ENCODE measurements around the gene DDX17. TPM values are rescaled to one million over a fixed set of nuclear protein-coding genes. Genes with fewer than 3 reads are reported as not detected.

The DDX17 gene
- total RNA-seq, 1 donor from 2014 or later: 530 TPM

DNA sequence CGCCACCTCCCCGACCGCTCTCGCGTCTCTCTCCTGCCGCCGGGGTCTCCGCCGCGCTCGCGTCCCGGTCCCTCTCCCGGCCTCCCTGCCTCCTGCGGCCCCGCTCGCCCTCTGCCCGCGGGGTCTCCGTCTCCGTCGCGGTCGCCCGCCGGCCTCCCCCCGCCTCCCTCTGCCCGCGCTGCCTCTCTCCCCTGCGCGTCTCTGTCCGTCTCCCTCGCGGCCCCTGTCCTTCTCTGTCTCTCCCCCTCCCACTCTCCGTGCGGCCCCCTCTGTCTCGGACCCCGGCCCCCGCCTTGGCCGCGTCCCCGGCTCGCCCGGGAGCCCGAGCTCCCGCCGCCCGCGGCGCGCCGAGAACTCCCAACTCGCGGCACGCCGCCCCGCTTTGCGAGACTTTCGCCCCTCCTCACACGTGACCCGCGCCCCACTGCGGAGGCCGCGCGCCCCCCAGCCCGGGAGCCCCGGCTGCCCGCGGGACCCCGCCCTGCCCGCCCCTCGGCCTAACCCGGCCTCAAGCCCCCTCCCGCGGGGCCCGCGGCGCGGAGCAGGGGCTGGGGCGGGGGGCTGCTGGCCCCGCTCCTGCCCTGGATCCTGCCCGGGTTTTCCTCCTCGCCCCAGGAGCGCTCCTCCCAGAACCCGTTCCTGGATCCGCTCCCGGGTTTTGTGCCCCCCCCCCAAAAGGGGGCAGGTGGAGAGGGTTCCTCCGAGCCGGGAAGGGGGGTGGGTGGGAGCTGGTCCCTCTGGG lies 50.4 kb downstream of the DDX17 start:
- Mint-ChIP-seq H3K36me3 (ENCODE audit: unreplicated experiment) (no peaks in the 10 kb centered on the region), H3K4me1 (ENCODE audit: low read depth, unreplicated experiment) (no peaks in the 10 kb centered on the region), H3K4me3 (ENCODE audit: unreplicated experiment) (peak overlapping the region; percentile 38), H3K27ac (ENCODE audit: unreplicated experiment) (no peak overlapping the region), H3K27me3 (ENCODE audit: unreplicated experiment) (peaks cover 22% of the 10 kb centered on the region), H3K9me3 (ENCODE audit: unreplicated experiment) (peaks cover 10% of the 10 kb centered on the region)
- TF ChIP-seq, protein P1, sequence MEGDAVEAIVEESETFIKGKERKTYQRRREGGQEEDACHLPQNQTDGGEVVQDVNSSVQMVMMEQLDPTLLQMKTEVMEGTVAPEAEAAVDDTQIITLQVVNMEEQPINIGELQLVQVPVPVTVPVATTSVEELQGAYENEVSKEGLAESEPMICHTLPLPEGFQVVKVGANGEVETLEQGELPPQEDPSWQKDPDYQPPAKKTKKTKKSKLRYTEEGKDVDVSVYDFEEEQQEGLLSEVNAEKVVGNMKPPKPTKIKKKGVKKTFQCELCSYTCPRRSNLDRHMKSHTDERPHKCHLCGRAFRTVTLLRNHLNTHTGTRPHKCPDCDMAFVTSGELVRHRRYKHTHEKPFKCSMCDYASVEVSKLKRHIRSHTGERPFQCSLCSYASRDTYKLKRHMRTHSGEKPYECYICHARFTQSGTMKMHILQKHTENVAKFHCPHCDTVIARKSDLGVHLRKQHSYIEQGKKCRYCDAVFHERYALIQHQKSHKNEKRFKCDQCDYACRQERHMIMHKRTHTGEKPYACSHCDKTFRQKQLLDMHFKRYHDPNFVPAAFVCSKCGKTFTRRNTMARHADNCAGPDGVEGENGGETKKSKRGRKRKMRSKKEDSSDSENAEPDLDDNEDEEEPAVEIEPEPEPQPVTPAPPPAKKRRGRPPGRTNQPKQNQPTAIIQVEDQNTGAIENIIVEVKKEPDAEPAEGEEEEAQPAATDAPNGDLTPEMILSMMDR (IDR thresholded peaks at IDR 0.05; ENCODE audit: partially characterized antibody, unreplicated experiment): no peak
- peak; percentile 79 for DNase-seq

DNA sequence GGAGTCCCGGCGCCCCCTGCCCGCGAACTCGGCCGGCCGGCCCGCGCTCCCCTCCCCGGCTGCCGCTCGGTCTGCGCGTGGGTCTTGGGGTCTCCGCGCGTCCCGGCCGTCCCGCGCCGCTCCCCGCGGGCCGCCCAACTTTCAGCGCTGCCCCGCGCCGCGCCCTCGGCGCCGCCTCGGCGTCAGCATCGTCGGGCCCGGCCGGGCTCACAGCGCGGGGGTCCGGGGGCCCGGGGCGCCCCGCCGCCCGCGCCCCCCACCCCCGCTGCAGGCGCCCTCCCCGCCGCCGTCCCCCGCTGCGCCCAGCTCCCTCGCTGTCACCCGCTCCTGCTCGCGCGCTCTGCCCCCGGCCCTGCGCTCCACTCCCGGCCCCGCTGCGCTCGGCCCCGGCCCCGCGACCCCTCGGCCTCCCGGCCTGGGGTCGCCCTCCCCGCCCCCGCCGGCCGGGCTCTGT lies 51.0 kb downstream of the DDX17 start, which contains the start of gene KCNJ4:
Gene KCNJ4, minus strand, starts transcription at position 124 of the 454 bp plus-strand sequence. CDS start 27,067 bp downstream, outside the sequence.
- peak within 1 kb of the TSS; percentile 33 for H3K27ac Mint-ChIP-seq (ENCODE audit: unreplicated experiment)
- peaks cover 22% of the 10 kb centered on the region for H3K27me3 Mint-ChIP-seq (ENCODE audit: unreplicated experiment)
- peaks cover 10% of the 10 kb centered on the region for H3K9me3 Mint-ChIP-seq (ENCODE audit: unreplicated experiment)
- TF ChIP-seq, protein P1 (IDR thresholded peaks at IDR 0.05; ENCODE audit: partially characterized antibody, unreplicated experiment): no peak
- DNase-seq: no peak
- H3K36me3 Mint-ChIP-seq (ENCODE audit: unreplicated experiment): no peaks in the 10 kb centered on the region
- H3K4me1 Mint-ChIP-seq (ENCODE audit: low read depth, unreplicated experiment): no peaks in the 10 kb centered on the region
- H3K4me3 Mint-ChIP-seq (ENCODE audit: unreplicated experiment): peak within 1 kb of the TSS; percentile 77

DNA sequence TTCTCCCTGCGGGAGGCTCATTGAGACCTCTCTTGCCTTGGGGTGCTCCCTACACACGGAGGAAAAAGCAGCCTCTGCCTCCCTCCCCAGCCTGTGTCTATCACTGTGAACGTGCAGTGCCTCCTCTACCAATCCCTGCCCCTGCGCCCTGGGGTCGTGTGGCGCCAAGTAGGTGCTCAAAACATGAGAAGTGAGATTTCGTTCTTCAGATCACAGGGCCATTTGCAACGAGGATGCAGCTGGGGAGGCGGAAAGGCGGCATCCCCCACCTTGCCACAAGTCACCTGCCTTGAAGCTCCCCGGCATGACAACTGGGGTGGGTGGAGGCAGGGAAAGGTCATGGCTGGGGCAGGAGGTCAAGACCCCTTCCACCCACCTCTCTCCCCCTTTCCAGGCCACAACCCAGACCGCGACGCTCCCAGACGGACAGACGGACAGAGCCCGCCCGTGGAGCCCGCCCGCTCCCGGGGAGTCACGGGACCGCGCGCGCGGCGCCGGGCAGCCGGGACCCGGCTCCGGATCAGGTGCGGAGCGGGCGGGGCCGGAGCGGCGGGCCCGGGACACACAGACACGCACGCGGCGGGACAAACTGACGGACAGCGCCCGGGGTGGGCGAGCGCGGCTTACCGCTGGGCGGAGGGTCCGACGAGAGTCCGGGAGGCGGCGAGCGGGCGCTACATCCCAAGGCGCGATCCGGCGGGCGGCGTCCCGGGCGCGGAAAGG lies 51.6 kb downstream of the DDX17 start:
- H3K27me3 Mint-ChIP-seq (ENCODE audit: unreplicated experiment): peaks cover 22% of the 10 kb centered on the region
- H3K4me3 Mint-ChIP-seq (ENCODE audit: unreplicated experiment): peak overlapping the region; percentile 77
- TF ChIP-seq, protein P1 (IDR thresholded peaks at IDR 0.05; ENCODE audit: partially characterized antibody, unreplicated experiment): no peak
- H3K4me1 Mint-ChIP-seq (ENCODE audit: low read depth, unreplicated experiment): no peaks in the 10 kb centered on the region
- no peak for DNase-seq
- H3K36me3 Mint-ChIP-seq (ENCODE audit: unreplicated experiment): no peaks in the 10 kb centered on the region
- peak overlapping the region; percentile 33 for H3K27ac Mint-ChIP-seq (ENCODE audit: unreplicated experiment)
- H3K9me3 Mint-ChIP-seq (ENCODE audit: unreplicated experiment): peaks cover 10% of the 10 kb centered on the region

DNA sequence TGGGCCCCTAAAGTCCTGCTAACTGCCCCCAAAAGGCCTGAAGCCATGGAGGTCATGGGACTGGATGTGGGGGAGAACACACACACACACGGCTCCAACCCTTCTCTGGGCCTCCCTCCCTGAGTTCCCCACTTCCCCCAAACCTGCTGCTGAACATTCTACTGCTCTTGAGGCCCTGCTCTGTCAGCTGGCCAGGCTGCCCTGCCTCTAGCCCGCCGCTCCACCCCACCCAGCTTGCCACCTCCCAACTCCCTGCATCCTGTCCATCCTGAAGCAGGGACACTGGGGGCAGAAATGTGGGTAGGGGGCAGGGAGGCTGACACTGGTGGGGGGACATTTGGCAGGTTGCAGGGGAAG lies 52.1 kb downstream of the DDX17 start:
- peaks cover 8% of the 10 kb centered on the region for H3K9me3 Mint-ChIP-seq (ENCODE audit: unreplicated experiment)
- no peaks in the 10 kb centered on the region for H3K4me1 Mint-ChIP-seq (ENCODE audit: low read depth, unreplicated experiment)
- no peak overlapping the region for H3K27ac Mint-ChIP-seq (ENCODE audit: unreplicated experiment)
- no peak for DNase-seq
- peaks cover 20% of the 10 kb centered on the region for H3K27me3 Mint-ChIP-seq (ENCODE audit: unreplicated experiment)
- TF ChIP-seq, protein P1 (IDR thresholded peaks at IDR 0.05; ENCODE audit: partially characterized antibody, unreplicated experiment): no peak
- H3K4me3 Mint-ChIP-seq (ENCODE audit: unreplicated experiment): no peak overlapping the region
- no peaks in the 10 kb centered on the region for H3K36me3 Mint-ChIP-seq (ENCODE audit: unreplicated experiment)

All from glutamatergic neuron (in vitro differentiated cells).